GM20431 (cell line): Measurements from ENCODE around the gene STAC3.

ENCODE experiments used
- in situ Hi-C: fragments of 300-500 bp; cut with MseI, MboI; formaldehyde crosslinking; loops from one replicate; pipeline ENCODE4 v1.15.0; 2020; ENCODE audit warnings: low sequenced_read_pairs; ENCODE audit not compliant: unreplicated experiment

Gene STAC3

DNA sequence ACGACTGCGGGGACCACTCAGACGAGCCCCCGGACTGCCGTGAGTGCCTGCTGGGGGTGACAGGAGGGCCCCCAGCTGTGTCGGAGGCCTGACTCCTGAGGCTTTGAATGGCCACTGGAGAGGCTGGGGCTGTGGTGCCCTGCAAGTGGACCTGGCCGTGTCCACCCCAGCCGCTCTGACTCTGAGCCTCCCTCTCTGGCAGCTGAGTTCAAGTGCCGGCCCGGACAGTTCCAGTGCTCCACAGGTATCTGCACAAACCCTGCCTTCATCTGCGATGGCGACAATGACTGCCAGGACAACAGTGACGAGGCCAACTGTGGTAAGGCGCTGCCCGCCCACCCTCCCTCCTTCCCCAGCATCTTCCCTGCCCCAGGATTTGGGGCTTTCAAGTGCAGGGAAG is 50.5 kb downstream of the STAC3 start:
- in situ Hi-C loops = no loop called here

GRCh38 chr12:57199191-57199590 is 51.8 kb downstream of the STAC3 start:
- in situ Hi-C loops = no loop called here

- in situ Hi-C loops = no loop called here
Measured at GRCh38 chr12:57198329-57198728, 52.7 kb downstream of the STAC3 start.

- in situ Hi-C loops = no loop called here
Measured at GRCh38 chr12:57196956-57197355, 54.0 kb downstream of the STAC3 start.

GRCh38 chr12:57196439-57196838 is 54.5 kb downstream of the STAC3 start:
- in situ Hi-C loops = no loop called here

- in situ Hi-C loops = no loop called here
Measured at GRCh38 chr12:57195611-57196371, 55.2 kb downstream of the STAC3 start.

DNA sequence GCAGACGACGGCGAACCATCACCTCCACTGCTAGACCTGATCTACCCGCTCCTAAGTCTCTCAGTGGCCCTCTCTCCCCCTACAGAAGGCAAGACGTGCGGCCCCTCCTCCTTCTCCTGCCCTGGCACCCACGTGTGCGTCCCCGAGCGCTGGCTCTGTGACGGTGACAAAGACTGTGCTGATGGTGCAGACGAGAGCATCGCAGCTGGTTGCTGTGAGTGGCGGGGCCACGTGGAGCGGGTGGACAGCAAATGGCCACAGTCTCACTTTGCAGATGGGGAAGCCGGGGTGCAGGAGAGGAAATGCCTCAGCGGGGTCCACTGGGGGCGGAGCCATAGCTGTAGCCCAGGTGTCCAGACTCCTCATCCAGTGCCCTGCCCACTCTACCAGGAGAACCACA is 55.8 kb downstream of the STAC3 start:
- in situ Hi-C loops = no loop called here

DNA sequence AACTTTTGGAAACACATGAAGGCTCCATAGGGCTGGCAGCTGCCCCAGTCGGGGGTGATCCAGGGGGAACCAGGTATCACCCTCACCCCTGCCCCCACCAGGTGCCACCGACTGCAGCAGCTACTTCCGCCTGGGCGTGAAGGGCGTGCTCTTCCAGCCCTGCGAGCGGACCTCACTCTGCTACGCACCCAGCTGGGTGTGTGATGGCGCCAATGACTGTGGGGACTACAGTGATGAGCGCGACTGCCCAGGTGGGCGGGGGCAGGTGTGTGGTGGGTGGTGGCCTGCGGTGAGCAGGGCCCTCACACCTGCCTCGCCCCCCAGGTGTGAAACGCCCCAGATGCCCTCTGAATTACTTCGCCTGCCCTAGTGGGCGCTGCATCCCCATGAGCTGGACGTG is 56.7 kb downstream of the STAC3 start:
- in situ Hi-C loops = no loop called here

DNA sequence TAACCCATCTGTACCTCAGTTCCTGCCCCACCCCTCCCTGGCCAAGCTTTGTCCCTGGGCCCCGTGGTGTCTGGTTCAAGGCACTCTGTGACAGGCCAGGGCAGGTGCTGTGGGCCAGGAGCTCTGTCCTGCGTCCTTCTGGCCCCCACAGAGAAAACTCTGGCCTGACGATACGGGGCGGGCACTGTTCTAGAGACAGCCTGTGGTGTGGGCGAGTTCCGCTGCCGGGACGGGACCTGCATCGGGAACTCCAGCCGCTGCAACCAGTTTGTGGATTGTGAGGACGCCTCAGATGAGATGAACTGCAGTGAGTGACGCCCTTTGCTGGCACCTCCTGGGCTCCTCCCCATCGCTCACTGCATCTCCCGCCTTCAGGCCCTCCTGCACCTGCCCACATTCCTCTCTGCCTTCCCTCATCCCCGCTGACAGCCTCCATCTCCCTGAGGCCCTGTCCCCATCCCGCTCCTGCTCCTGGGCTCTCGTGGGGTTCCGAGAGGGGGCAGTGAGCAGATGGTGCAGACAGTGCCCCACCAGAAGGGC is 57.2 kb downstream of the STAC3 start:
- in situ Hi-C loops = no loop called here
